ENCODE data around the gene COL23A1.

COL23A1 gene

GRCh38 chr5:178368716-178369300, 221.4 kb downstream of the COL23A1 start:
- Histone ChIP-seq H3K27me3 (ENCODE audit: insufficient read depth, low read length) (no peaks in the 10 kb centered on the region), H3K4me1 (ENCODE audit: insufficient read depth, low read length) (no peaks in the 10 kb centered on the region; the same call in 1 of the 2 replicates), H3K36me3 (ENCODE audit: insufficient read depth, low read depth, low read length) (no peaks in the 10 kb centered on the region), H3K9ac (ENCODE audit: low read depth, low read length) (no peak overlapping the region), H3K9me3 (ENCODE audit: insufficient read depth, low read depth, low read length) (peaks cover 5% of the 10 kb centered on the region; the same call in 1 of the 2 replicates), H3K27ac (ENCODE audit: low read length) (no peak overlapping the region), H3K4me3 (ENCODE audit: low read length) (no peak overlapping the region)

GRCh38 chr5:178368274-178368673, 221.9 kb downstream of the COL23A1 start:
- Histone ChIP-seq H3K4me1 (ENCODE audit: insufficient read depth, low read length) (no peaks in the 10 kb centered on the region; the same call in 1 of the 2 replicates), H3K27ac (ENCODE audit: low read length) (no peak overlapping the region)

GRCh38 chr5:178367736-178368120, 222.5 kb downstream of the COL23A1 start:
- H3K27ac ChIP-seq (ENCODE audit: low read length), result no peak overlapping the region
- peaks cover 5% of the 10 kb centered on the region; the same call in 1 of the 2 replicates for H3K9me3 ChIP-seq (ENCODE audit: insufficient read depth, low read depth, low read length)
- H3K27me3 ChIP-seq (ENCODE audit: insufficient read depth, low read length), result no peaks in the 10 kb centered on the region
- H3K9ac ChIP-seq (ENCODE audit: low read depth, low read length), result no peak overlapping the region
- H3K4me3 ChIP-seq (ENCODE audit: low read length), result no peak overlapping the region
- no peaks in the 10 kb centered on the region for H3K36me3 ChIP-seq (ENCODE audit: insufficient read depth, low read depth, low read length)
- no peaks in the 10 kb centered on the region; the same call in 1 of the 2 replicates for H3K4me1 ChIP-seq (ENCODE audit: insufficient read depth, low read length)

More at GRCh38 chr5:178368274-178368673, 221.9 kb downstream of the COL23A1 start:
- Histone ChIP-seq H3K27me3 (ENCODE audit: insufficient read depth, low read length) (no peaks in the 10 kb centered on the region), H3K9ac (ENCODE audit: low read depth, low read length) (no peak overlapping the region), H3K4me3 (ENCODE audit: low read length) (no peak overlapping the region), H3K36me3 (ENCODE audit: insufficient read depth, low read depth, low read length) (no peaks in the 10 kb centered on the region), H3K9me3 (ENCODE audit: insufficient read depth, low read depth, low read length) (peaks cover 5% of the 10 kb centered on the region; the same call in 1 of the 2 replicates)

- no peaks in the 10 kb centered on the region for H3K27me3 ChIP-seq (ENCODE audit: insufficient read depth, low read length)
- H3K4me3 ChIP-seq (ENCODE audit: low read length), result no peak overlapping the region
- H3K9me3 ChIP-seq (ENCODE audit: insufficient read depth, low read depth, low read length), result peaks cover 5% of the 10 kb centered on the region; the same call in 1 of the 2 replicates
- no peaks in the 10 kb centered on the region; the same call in 1 of the 2 replicates for H3K4me1 ChIP-seq (ENCODE audit: insufficient read depth, low read length)
- H3K27ac ChIP-seq (ENCODE audit: low read length), result no peak overlapping the region
- no peak overlapping the region for H3K9ac ChIP-seq (ENCODE audit: low read depth, low read length)
- no peaks in the 10 kb centered on the region for H3K36me3 ChIP-seq (ENCODE audit: insufficient read depth, low read depth, low read length)
Measured at GRCh38 chr5:178366998-178367735, 223.0 kb downstream of the COL23A1 start.

- Histone ChIP-seq H3K27me3 (ENCODE audit: insufficient read depth, low read length) (no peaks in the 10 kb centered on the region), H3K9me3 (ENCODE audit: insufficient read depth, low read depth, low read length) (peaks cover 5% of the 10 kb centered on the region; the same call in 1 of the 2 replicates), H3K4me3 (ENCODE audit: low read length) (no peak overlapping the region), H3K9ac (ENCODE audit: low read depth, low read length) (no peak overlapping the region), H3K4me1 (ENCODE audit: insufficient read depth, low read length) (no peaks in the 10 kb centered on the region), H3K27ac (ENCODE audit: low read length) (no peak overlapping the region), H3K36me3 (ENCODE audit: insufficient read depth, low read depth, low read length) (no peaks in the 10 kb centered on the region)
Measured at GRCh38 chr5:178365501-178366440, 224.4 kb downstream of the COL23A1 start.

- H3K4me3 ChIP-seq (ENCODE audit: low read length), result no peak overlapping the region
- no peaks in the 10 kb centered on the region for H3K4me1 ChIP-seq (ENCODE audit: insufficient read depth, low read length)
- H3K9ac ChIP-seq (ENCODE audit: low read depth, low read length), result no peak overlapping the region
- H3K9me3 ChIP-seq (ENCODE audit: insufficient read depth, low read depth, low read length), result no peaks in the 10 kb centered on the region
- H3K27ac ChIP-seq (ENCODE audit: low read length), result no peak overlapping the region
- no peaks in the 10 kb centered on the region for H3K27me3 ChIP-seq (ENCODE audit: insufficient read depth, low read length)
- H3K36me3 ChIP-seq (ENCODE audit: insufficient read depth, low read depth, low read length), result no peaks in the 10 kb centered on the region
Measured at GRCh38 chr5:178364326-178364675, 225.9 kb downstream of the COL23A1 start.

GRCh38 chr5:178363501-178364325, 226.5 kb downstream of the COL23A1 start:
- Histone ChIP-seq H3K4me1 (ENCODE audit: insufficient read depth, low read length) (no peaks in the 10 kb centered on the region), H3K4me3 (ENCODE audit: low read length) (no peak overlapping the region), H3K36me3 (ENCODE audit: insufficient read depth, low read depth, low read length) (no peaks in the 10 kb centered on the region), H3K9ac (ENCODE audit: low read depth, low read length) (no peak overlapping the region), H3K27ac (ENCODE audit: low read length) (no peak overlapping the region), H3K9me3 (ENCODE audit: insufficient read depth, low read depth, low read length) (no peaks in the 10 kb centered on the region), H3K27me3 (ENCODE audit: insufficient read depth, low read length) (no peaks in the 10 kb centered on the region)

- Histone ChIP-seq H3K27ac (ENCODE audit: low read length) (no peak overlapping the region), H3K36me3 (ENCODE audit: insufficient read depth, low read depth, low read length) (no peaks in the 10 kb centered on the region), H3K9me3 (ENCODE audit: insufficient read depth, low read depth, low read length) (no peaks in the 10 kb centered on the region), H3K4me3 (ENCODE audit: low read length) (no peak overlapping the region), H3K9ac (ENCODE audit: low read depth, low read length) (no peak overlapping the region), H3K4me1 (ENCODE audit: insufficient read depth, low read length) (peaks cover 3% of the 10 kb centered on the region; the same call in 1 of the 2 replicates), H3K27me3 (ENCODE audit: insufficient read depth, low read length) (no peaks in the 10 kb centered on the region)
Measured at GRCh38 chr5:178361657-178362445, 228.3 kb downstream of the COL23A1 start.

GRCh38 chr5:178360926-178361235, 229.3 kb downstream of the COL23A1 start:
- no peak overlapping the region for H3K27ac ChIP-seq (ENCODE audit: low read length)
- H3K9ac ChIP-seq (ENCODE audit: low read depth, low read length), result no peak overlapping the region
- H3K4me3 ChIP-seq (ENCODE audit: low read length), result no peak overlapping the region
- H3K36me3 ChIP-seq (ENCODE audit: insufficient read depth, low read depth, low read length), result no peaks in the 10 kb centered on the region
- H3K9me3 ChIP-seq (ENCODE audit: insufficient read depth, low read depth, low read length), result no peaks in the 10 kb centered on the region
- H3K27me3 ChIP-seq (ENCODE audit: insufficient read depth, low read length), result no peaks in the 10 kb centered on the region
- H3K4me1 ChIP-seq (ENCODE audit: insufficient read depth, low read length), result peaks cover 12% of the 10 kb centered on the region

- Histone ChIP-seq H3K4me1 (ENCODE audit: insufficient read depth, low read length) (peaks cover 13% of the 10 kb centered on the region), H3K36me3 (ENCODE audit: insufficient read depth, low read depth, low read length) (no peaks in the 10 kb centered on the region), H3K27ac (ENCODE audit: low read length) (no peak overlapping the region), H3K27me3 (ENCODE audit: insufficient read depth, low read length) (no peaks in the 10 kb centered on the region), H3K9me3 (ENCODE audit: insufficient read depth, low read depth, low read length) (no peaks in the 10 kb centered on the region), H3K4me3 (ENCODE audit: low read length) (no peak overlapping the region), H3K9ac (ENCODE audit: low read depth, low read length) (no peak overlapping the region)
Measured at GRCh38 chr5:178360222-178360925, 229.8 kb downstream of the COL23A1 start.

Data from iPS-20b (cell line).